HG03097 (cell line): ENCODE measurements around the gene PMPCA.

Source experiments
- ATAC-seq: cut with Tn5 transposase; IDR thresholded peaks from one replicate; pipeline ENCODE4 v1.9.1; 2021; ENCODE audit not compliant: unreplicated experiment, low FRiP score

Gene PMPCA

GRCh38 chr9:136451221-136451877 lies 40.9 kb downstream of the PMPCA start:
- ATAC-seq, result no peak

- no peak for ATAC-seq
These were observed 42.9 kb downstream of the PMPCA start for GRCh38 chr9:136453326-136453725.

GRCh38 chr9:136454026-136454796 lies 43.8 kb downstream of the PMPCA start:
- no peak for ATAC-seq

GRCh38 chr9:136455043-136456002 lies 44.9 kb downstream of the PMPCA start:
- no peak for ATAC-seq

- no peak for ATAC-seq
These were observed 45.8 kb downstream of the PMPCA start for GRCh38 chr9:136456258-136456657.

- no peak for ATAC-seq
These were observed 46.9 kb downstream of the PMPCA start for GRCh38 chr9:136457326-136457725.

GRCh38 chr9:136459425-136459824 lies 49.0 kb downstream of the PMPCA start:
- ATAC-seq, result no peak

GRCh38 chr9:136460772-136461325 lies 50.4 kb downstream of the PMPCA start:
- ATAC-seq, result no peak

GRCh38 chr9:136462664-136463063 lies 52.2 kb downstream of the PMPCA start:
- ATAC-seq, result no peak

GRCh38 chr9:136463578-136463977 lies 53.1 kb downstream of the PMPCA start:
- no peak for ATAC-seq

- no peak for ATAC-seq
These were observed 53.8 kb downstream of the PMPCA start for GRCh38 chr9:136464241-136464640.

- ATAC-seq, result no peak
These were observed 55.2 kb downstream of the PMPCA start for GRCh38 chr9:136465500-136466154.

- ATAC-seq, result no peak
These were observed 55.7 kb downstream of the PMPCA start for GRCh38 chr9:136466155-136466541.

- no peak for ATAC-seq
These were observed 57.3 kb downstream of the PMPCA start for GRCh38 chr9:136467766-136468165.

- no peak for ATAC-seq
These were observed 59.9 kb downstream of the PMPCA start for GRCh38 chr9:136470356-136470755.

GRCh38 chr9:136470792-136471469 lies 60.5 kb downstream of the PMPCA start:
- no peak for ATAC-seq

GRCh38 chr9:136471802-136472487 lies 61.5 kb downstream of the PMPCA start:
- no peak for ATAC-seq

GRCh38 chr9:136472640-136473353 lies 62.3 kb downstream of the PMPCA start:
- ATAC-seq, result no peak

- ATAC-seq, result no peak
These were observed 62.9 kb downstream of the PMPCA start for GRCh38 chr9:136473354-136473721.
